NCI-H524 (cell line): Measurements from ENCODE around the gene ICA1.
"Not testable (repeated sequence)": the region's sequence is repeated elsewhere in the genome, so short reads cannot be mapped to it uniquely, and the experiment has no call there.

Experiments
- DNase-seq, 2 experiments: peaks; one replicate each; lab custom pipeline; 2025; lab: John Stamatoyannopoulos, UW

The ICA1 gene

GRCh38 chr7:8263048-8263447 lies 1.1 kb upstream of the ICA1 start:
- peak in 1 of 2 experiments; percentile 28 for DNase-seq

DNA sequence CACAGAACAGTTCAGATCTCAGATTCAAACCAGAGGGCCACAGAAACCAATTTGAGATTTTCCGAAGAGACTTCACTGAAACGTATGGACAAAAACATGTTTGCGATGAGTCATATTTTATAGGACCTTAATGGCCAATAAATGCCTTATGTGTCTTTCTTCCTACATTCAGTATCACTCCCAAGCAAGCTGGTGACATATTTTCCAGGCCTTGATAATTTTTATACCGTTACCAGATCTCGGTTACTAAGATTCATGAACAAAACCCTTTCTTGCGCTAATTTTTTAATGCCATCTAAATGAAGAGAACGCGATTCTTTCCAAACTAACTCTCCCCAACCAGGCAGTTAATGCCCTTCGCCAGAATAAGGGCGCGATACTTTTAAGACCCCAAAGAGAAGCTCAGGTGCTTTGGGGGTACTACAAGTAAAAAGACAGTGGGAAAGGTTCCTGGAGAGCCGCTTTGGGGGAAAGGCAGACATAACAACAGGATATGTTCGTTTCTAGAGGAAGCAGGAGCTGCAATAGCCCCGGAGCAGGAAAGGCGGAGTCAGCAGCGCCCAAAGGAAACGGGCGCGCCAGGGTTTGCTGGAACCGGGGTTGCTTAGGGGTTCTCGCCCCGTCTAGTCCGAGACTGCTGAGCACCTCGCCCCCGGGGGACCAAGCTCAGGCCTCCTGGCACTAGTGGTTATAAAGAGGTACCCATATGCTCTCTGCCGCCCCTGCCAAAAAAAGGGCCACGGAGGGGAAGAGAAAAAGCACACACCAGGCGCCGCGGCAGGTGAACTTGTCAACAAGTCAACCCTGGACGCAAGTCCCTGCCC lies 884 bp downstream of the ICA1 start:
- peak in 1 of 2 experiments; percentile 52 for DNase-seq

DNA sequence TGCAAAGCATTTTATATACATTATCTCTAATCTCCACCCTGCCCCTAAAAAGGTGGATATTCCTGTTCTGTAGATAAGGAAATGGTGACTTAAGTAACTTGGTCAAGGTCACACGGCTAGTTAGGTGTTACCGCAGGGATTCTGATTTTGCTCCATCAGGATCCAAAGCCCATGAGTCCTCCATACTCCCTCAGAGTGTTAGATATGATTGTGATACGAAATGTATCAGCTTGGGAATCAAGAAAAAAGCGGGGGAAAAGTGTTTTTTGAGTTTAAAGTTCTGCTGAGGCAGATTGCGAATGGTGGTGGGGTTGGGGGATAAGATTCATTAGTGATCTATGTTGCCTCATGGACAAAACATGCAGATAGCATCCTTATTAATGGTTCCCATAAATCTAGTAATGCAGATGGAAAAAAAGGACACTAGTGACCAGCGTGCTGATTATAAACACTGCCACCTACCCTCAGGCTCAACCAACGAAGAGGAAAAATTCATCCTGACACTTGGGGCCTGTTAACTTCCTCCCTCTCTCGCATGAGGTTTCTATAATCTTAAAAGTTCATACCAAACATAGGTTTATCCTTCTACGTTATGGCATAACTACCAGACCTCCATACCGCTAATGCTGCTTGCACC lies 2.3 kb downstream of the ICA1 start:
- no peak for DNase-seq

GRCh38 chr7:8258734-8259133 lies 3.2 kb downstream of the ICA1 start:
- peak in 1 of 2 experiments; percentile 28 for DNase-seq

DNA sequence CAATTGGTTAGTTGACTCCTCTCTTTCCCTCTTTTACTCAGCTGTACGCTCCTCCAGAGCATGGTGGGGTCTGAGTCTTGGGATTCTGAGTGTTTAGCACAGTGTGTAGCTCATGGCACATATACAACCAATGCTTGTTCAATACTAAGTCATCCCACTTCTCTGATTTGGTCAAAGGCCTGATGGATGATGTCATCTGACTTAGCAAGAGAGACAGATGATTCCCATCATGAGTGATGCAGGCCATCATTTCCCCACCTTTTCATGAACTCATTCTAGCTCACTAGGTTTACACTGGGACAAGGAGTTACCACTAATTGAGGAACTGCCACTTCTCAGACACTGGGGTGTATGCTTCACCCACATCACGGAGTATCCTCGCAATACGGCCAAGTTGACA lies 3.8 kb downstream of the ICA1 start:
- DNase-seq = no peak

GRCh38 chr7:8255680-8256655 lies 6.0 kb downstream of the ICA1 start:
- no peak for DNase-seq

DNA sequence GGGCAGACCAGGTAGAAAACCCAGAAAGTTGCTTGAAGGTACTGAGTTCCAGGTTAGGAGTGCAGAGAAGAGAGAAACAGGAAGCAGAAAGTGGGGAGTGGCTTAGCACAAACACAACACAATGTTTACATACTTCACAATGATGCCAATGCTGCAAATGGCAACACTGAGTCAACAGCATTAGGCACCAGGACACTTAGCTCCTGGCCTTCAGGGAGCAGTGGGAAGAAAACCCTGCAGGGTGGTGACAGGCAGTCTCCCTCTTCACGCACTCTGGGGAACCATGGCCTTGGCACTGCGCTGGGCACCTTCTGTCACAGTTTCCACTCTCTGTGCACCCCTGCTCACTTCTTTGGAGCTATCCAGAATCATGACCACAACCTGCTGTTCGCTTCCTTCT lies 7.3 kb downstream of the ICA1 start:
- DNase-seq = no peak

GRCh38 chr7:8254215-8254614 lies 7.8 kb downstream of the ICA1 start:
- DNase-seq = no peak

DNA sequence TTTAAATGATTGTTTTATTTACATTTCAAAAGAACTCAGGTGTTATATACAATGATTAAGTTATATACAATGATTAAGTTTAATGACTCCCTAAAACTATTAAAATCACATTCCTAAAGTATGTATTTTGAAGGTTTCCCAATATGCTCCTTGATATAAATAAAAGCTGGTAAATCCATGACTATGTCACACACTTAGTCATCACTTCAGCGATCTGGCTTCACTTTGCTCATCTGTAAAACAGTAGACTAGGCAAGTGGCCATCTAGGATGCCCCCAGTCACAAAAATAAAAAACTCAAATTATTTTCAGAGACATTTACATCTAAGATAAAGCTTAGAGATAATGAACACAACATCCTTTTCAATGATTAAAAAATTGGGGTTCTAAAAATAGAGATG lies 10.8 kb downstream of the ICA1 start:
- no peak for DNase-seq

DNA sequence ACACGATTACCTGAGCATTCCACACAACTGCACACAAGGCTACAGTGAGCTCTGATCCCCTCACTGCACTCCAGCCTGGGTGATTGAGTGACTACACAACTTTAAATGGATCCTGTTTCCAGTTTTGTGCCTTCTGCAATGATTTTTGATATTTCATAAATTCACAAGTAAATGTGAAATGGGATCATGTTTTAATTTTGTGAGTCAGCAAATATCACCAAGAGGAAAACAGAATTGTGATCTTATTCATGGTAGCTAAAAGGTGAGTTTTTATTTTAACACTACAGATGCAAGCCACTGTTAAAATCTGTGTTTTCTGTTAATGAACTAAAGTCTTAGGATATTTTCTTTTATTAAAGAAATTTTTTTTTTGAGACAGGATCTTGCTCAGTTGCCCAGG lies 11.4 kb downstream of the ICA1 start:
- DNase-seq = no peak

- no peak for DNase-seq
Measured at GRCh38 chr7:8249121-8249520, 12.8 kb downstream of the ICA1 start.

GRCh38 chr7:8246020-8246419 lies 15.9 kb downstream of the ICA1 start:
- no peak for DNase-seq

DNA sequence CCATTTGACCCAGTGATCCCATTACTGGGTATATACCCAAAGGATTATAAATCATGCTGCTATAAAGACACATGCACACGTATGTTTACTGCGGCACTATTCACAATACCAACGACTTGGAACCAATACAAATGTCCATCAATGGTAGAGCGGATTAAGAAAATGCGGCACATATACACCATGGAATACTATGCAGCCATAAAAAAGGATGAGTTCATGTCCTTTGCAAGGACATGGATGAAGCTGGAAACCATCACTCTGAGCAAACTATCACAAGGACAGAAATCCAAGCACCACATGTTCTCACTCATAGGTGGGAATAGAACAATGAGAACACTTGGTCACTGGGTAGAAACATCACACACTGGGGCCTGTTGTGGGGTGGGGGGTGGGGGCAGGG lies 16.9 kb downstream of the ICA1 start:
- DNase-seq = not testable (repeated sequence)

- DNase-seq = not testable (repeated sequence)
Measured at GRCh38 chr7:8243059-8243458, 18.9 kb downstream of the ICA1 start.

- DNase-seq = not testable (repeated sequence)
Measured at GRCh38 chr7:8239702-8240362, 22.1 kb downstream of the ICA1 start.

- DNase-seq = no peak
Measured at GRCh38 chr7:8236780-8237407, 25.1 kb downstream of the ICA1 start.

DNA sequence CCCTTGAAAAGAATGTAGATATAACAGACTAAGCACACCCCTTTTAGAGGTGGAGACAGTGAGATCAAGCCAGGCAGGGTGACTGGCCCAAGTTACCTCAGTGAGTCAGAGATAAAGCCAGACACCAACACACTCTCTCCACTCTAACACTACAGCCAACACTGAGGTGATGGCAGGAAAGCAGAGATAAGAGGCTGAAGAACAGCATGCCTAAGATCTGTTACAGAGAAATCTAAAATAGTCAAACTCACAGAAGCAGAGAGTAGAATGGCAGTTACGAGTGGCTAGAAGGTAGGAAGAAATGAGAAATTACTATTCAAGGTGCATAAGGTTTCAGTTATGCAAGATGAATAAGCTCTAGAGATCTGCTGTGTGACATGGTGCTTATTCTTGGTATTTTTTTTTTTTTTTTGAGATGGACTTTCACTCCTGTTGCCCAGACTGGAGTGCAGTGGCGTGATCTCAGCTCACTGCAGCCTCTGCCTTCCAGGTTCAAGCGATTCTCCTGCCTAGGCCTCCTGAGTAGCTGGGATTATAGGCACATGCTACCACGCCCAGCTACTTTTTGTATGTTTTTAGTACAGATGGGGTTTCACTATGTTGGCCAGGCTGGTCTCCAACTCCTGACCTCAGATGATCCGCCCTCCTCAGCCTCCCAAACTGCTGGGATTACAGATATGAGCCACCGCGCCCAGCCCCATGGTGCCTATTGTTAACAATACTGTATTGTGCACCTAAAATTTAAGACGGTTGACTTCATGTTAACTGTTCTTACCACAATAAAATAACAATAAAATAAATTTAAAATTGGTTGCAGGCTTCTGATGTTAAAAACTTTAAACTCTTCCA lies 28.7 kb downstream of the ICA1 start:
- no peak for DNase-seq

- no peak for DNase-seq
Measured at GRCh38 chr7:8229927-8230326, 32.0 kb downstream of the ICA1 start.

- no peak for DNase-seq
Measured at GRCh38 chr7:8228766-8229674, 32.9 kb downstream of the ICA1 start.
